Keratinocyte (primary cell): ENCODE measurements around the gene TBC1D8. TPM values are rescaled to one million over a fixed set of nuclear protein-coding genes. Genes with fewer than 3 reads are reported as not detected.
A peak's percentile ranks its signal among the peaks of the same experiment; 100 is the strongest.

Source experiments
- DNase-seq: peaks from one replicate; pipeline ENCODE4 v3.0.0-alpha.2; 2011; ENCODE audit warnings: low read depth, missing footprints, low spot score
- FAIRE-seq: peaks from 2 replicates; lab custom pipeline; 2011; peaks lifted over from hg19 to GRCh38; lab: Jason Lieb, UNC
- H2AFZ ChIP-seq: 2 replicates; pipeline ENCODE4 v1.6.0; 2012; ENCODE audit warnings: low read length, control low read depth, inconsistent platforms; ENCODE audit not compliant: control insufficient read depth
- H3K27ac ChIP-seq: 2 replicates; pipeline ENCODE4 v1.5.1; 2011; ENCODE audit warnings: low read length; ENCODE audit not compliant: control insufficient read depth, insufficient read depth
- H3K27me3 ChIP-seq: 3 replicates; pipeline ENCODE4 v1.6.0; 2011; ENCODE audit warnings: low read length; ENCODE audit not compliant: control insufficient read depth, insufficient read depth; ENCODE audit errors: extremely low read depth
- H3K36me3 ChIP-seq, 2 experiments: 2 replicates in 1 of 2; 3 replicates in 1 of 2; pipeline ENCODE4 v1.5.1; 2011; ENCODE audit warnings: low read length in 2 of 2, mild to moderate bottlenecking in 1 of 2; ENCODE audit not compliant: control insufficient read depth in 2 of 2, insufficient read depth in 2 of 2; ENCODE audit errors: extremely low read depth in 1 of 2
- H3K4me1 ChIP-seq: 3 replicates; pipeline ENCODE4 v1.5.1; 2011; ENCODE audit warnings: low read length; ENCODE audit not compliant: control insufficient read depth, insufficient read depth; ENCODE audit errors: extremely low read depth
- H3K4me2 ChIP-seq: 3 replicates; pipeline ENCODE4 v1.6.0; 2011; ENCODE audit warnings: low read depth, low read length; ENCODE audit not compliant: control insufficient read depth, insufficient read depth; ENCODE audit errors: extremely low read depth
- H3K4me3 ChIP-seq, 3 experiments: fragments of 200-600 bp in 1 of 3; sonication (generic) in 1 of 3; 2 replicates in 2 of 3; 3 replicates in 1 of 3; pipeline ENCODE4 v1.5.1; 2011 to 2016; ENCODE audit warnings: low read length in 3 of 3, mild to moderate bottlenecking in 3 of 3, control low read depth in 2 of 3, inconsistent platforms in 1 of 3, low read depth in 1 of 3, mixed read lengths in 1 of 3, mixed run types in 1 of 3, moderate library complexity in 1 of 3; ENCODE audit not compliant: control insufficient read depth in 2 of 3, insufficient read depth in 2 of 3; ENCODE audit errors: extremely low read depth in 1 of 3
- H3K79me2 ChIP-seq: 2 replicates; pipeline ENCODE4 v1.6.0; 2012; ENCODE audit warnings: low read length; ENCODE audit not compliant: control insufficient read depth, insufficient read depth
- H3K9ac ChIP-seq: 3 replicates; pipeline ENCODE4 v1.6.0; 2011; ENCODE audit warnings: low read length; ENCODE audit not compliant: control insufficient read depth, insufficient read depth; ENCODE audit errors: extremely low read depth
- H3K9me1 ChIP-seq: 3 replicates; pipeline ENCODE4 v1.6.0; 2011; ENCODE audit warnings: low read length; ENCODE audit not compliant: control insufficient read depth, insufficient read depth; ENCODE audit errors: extremely low read depth
- H3K9me3 ChIP-seq: 2 replicates; pipeline ENCODE4 v1.5.1; 2012; ENCODE audit warnings: low read depth, low read length; ENCODE audit not compliant: control insufficient read depth
- H4K20me1 ChIP-seq: 3 replicates; pipeline ENCODE4 v1.6.0; 2011; ENCODE audit warnings: low read length; ENCODE audit not compliant: control insufficient read depth, insufficient read depth; ENCODE audit errors: extremely low read depth
- EZH2 ChIP-seq: IDR thresholded peaks from one replicate; pipeline ENCODE4 v1.6.1; 2012; ENCODE audit warnings: inconsistent platforms, mild to moderate bottlenecking, low read length, moderate library complexity
- dilution Hi-C: fragments of 300-500 bp; cut with MboI; formaldehyde crosslinking; loops from one replicate; pipeline ENCODE4 v1.7.0; 2020; ENCODE audit warnings: low sequenced_read_pairs; ENCODE audit not compliant: extremely low pct_ligation_motif_present
- polyA plus RNA-seq, 5 experiments: library from polyadenylated mRNA; depleted of rRNA in 3 of 5; stranded (reverse) in 3 of 5; stranded (forward) in 1 of 5; unstranded in 1 of 5; fragments of >200 nt; gene quantifications; 1 replicate in 1 of 5; 2 replicates in 3 of 5; 3 replicates in 1 of 5; pipeline versions ENCODE4 v1.2.1 to v1.2.3, GENCODE V29; 2011 to 2012; ENCODE audit warnings: missing spikeins in 2 of 5, low read depth in 1 of 5, low replicate concordance in 1 of 5
- TF ChIP-seq, protein P1 (sequence below), 3 experiments: IDR thresholded peaks in 1 of 3; conservative IDR thresholded peaks in 1 of 3; optimal IDR thresholded peaks in 1 of 3; 2 replicates in 2 of 3; 3 replicates in 1 of 3; pipeline versions ENCODE3 to v1.5.1; 2011; ENCODE audit warnings: low read length in 3 of 3, mild to moderate bottlenecking in 3 of 3, moderate library complexity in 2 of 3, control low read depth in 1 of 3, inconsistent platforms in 1 of 3; ENCODE audit not compliant: insufficient read depth in 2 of 3; ENCODE audit errors: extremely low read depth in 1 of 3

The TBC1D8 gene
- polyA plus RNA-seq, 1 donor (not counting 4 experiments of a cell fraction or from before 2014, with no cell fraction given) = 13.8 TPM

DNA sequence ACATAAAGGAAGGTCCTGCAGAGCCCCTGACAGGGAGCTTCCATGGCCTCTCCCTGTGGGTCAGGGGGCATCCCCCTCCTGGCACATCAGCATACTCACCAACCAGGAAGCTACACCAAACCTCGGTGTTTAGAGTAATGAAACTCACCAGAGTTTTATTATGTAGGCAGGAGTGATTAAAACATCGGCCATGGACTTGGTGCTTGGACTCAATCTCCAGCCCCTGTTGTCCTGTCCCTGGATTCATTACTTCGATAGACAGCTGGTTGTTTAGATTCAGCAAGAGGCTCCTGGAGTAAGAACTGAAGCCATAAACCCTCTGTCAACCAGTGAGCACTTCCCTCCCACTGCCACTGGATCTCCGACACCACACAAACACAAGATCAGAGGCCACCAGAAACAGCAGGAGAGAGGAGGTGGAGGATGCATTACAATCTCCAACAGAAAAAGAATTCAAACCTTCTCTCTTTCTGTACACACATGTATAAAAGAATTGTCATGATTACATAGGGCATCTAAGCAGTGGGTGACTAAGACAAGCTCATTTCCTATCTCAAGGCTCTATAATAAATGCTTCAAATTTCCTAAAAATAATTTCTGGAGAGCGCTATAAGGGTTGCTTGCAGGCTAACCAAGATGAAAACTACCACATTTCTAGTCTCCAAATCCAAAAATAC lies 27.2 kb downstream of the TBC1D8 start:
- no peaks in the 10 kb centered on the region for H4K20me1 ChIP-seq
- peak overlapping the region; percentile 90 for H3K4me2 ChIP-seq
- DNase-seq = no peak
- H3K36me3 ChIP-seq = peaks cover 0 to 2% of the 10 kb centered on the region in 2 experiments
- no peak overlapping the region for H2AFZ ChIP-seq
- H3K27me3 ChIP-seq = no peaks in the 10 kb centered on the region
- H3K27ac ChIP-seq = peak overlapping the region; percentile 90
- H3K4me3 ChIP-seq = peak overlapping the region in 2 of 3 experiments; percentile 34 to 47
- no peaks in the 10 kb centered on the region for H3K9me3 ChIP-seq
- peaks cover 77% of the 10 kb centered on the region for H3K4me1 ChIP-seq
- no peak for TF ChIP-seq EZH2
- TF ChIP-seq, protein P1, sequence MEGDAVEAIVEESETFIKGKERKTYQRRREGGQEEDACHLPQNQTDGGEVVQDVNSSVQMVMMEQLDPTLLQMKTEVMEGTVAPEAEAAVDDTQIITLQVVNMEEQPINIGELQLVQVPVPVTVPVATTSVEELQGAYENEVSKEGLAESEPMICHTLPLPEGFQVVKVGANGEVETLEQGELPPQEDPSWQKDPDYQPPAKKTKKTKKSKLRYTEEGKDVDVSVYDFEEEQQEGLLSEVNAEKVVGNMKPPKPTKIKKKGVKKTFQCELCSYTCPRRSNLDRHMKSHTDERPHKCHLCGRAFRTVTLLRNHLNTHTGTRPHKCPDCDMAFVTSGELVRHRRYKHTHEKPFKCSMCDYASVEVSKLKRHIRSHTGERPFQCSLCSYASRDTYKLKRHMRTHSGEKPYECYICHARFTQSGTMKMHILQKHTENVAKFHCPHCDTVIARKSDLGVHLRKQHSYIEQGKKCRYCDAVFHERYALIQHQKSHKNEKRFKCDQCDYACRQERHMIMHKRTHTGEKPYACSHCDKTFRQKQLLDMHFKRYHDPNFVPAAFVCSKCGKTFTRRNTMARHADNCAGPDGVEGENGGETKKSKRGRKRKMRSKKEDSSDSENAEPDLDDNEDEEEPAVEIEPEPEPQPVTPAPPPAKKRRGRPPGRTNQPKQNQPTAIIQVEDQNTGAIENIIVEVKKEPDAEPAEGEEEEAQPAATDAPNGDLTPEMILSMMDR (optimal IDR thresholded peaks at IDR 0.05 in 1 of 3, IDR thresholded peaks at IDR 0.05 in 1 of 3, conservative IDR thresholded peaks at IDR 0.05 in 1 of 3; ENCODE audit: extremely low read depth in 1 of 3, insufficient read depth in 2 of 3, low read length in 3 of 3) = no peak
- no peak for FAIRE-seq
- no peaks in the 10 kb centered on the region for H3K9me1 ChIP-seq
- peaks cover 46% of the 10 kb centered on the region for H3K79me2 ChIP-seq
- dilution Hi-C loops = no loop called here
- peak overlapping the region; percentile 74 for H3K9ac ChIP-seq

DNA sequence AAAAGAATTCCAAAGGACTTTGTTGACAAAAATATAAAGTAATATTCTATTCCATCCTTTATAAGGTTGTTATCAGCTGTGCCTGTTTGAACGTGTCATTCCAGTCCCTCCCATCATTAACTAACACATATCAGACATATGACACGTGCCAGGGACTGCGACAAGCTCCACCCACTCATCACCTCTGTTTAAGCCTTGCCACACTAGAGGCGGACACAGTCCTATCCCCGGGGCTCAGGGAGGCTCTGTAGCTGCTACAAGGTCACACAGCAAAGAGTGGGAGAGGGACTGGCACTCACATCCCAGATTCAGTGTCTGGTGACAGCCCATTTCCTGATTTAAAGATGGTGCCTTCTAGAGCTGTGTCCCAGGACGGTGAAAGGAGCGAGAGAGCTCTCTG lies 30.0 kb downstream of the TBC1D8 start:
- peak overlapping the region; percentile 20 for H3K9ac ChIP-seq
- H3K4me2 ChIP-seq = peak overlapping the region; percentile 58
- DNase-seq (no peak), FAIRE-seq (no peak)
- peaks cover 0 to 2% of the 10 kb centered on the region in 2 experiments for H3K36me3 ChIP-seq
- no peaks in the 10 kb centered on the region for H4K20me1 ChIP-seq
- H3K4me3 ChIP-seq = no peak overlapping the region
- H3K9me3 ChIP-seq = no peaks in the 10 kb centered on the region
- peaks cover 47% of the 10 kb centered on the region for H3K79me2 ChIP-seq
- H3K27me3 ChIP-seq = no peaks in the 10 kb centered on the region
- dilution Hi-C loops = no loop called here
- H3K9me1 ChIP-seq = no peaks in the 10 kb centered on the region
- peak overlapping the region; percentile 58 for H3K27ac ChIP-seq
- no peak for TF ChIP-seq EZH2
- TF ChIP-seq, protein P1 (optimal IDR thresholded peaks at IDR 0.05 in 1 of 3, IDR thresholded peaks at IDR 0.05 in 1 of 3, conservative IDR thresholded peaks at IDR 0.05 in 1 of 3; ENCODE audit: extremely low read depth in 1 of 3, insufficient read depth in 2 of 3, low read length in 3 of 3) = no peak
- peaks cover 56% of the 10 kb centered on the region for H3K4me1 ChIP-seq
- H2AFZ ChIP-seq = no peak overlapping the region
